GM04504 (cell line): ENCODE measurements around the gene NOL9.
A peak's percentile ranks its signal among the peaks of the same experiment; 100 is the strongest.

Experiments
- DNase-seq: peaks from one replicate; pipeline ENCODE4 v3.0.0-alpha.2; 2012; ENCODE audit warnings: low read depth

Gene NOL9

GRCh38 chr1:6590046-6590445 is 35.7 kb upstream of the NOL9 start:
- no peak for DNase-seq

DNA sequence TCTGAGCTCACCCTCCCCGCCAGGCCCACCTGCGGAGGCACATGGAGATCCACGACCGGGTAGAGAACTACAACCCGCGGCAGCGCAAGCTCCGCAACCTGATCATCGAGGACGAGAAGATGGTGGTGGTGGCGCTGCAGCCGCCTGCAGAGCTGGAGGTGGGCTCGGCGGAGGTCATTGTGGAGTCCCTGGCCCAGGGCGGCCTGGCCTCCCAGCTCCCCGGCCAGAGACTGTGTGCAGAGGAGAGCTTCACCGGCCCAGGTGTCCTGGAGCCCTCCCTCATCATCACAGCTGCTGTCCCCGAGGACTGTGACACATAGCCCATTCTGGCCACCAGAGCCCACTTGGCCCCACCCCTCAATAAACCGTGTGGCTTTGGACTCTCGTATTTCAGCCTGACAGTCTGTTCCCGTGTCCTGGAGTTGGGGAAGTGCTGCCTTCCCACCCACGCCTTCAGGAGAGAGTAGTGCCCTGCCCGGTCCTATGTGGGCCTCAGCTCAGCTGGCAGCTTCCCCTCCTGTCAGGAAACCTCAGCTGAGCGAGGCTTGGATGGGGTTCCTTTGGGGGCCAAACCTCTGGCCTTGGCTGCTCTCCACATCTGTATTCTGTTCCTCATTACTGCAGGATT is 34.7 kb upstream of the NOL9 start:
- DNase-seq = no peak

GRCh38 chr1:6588128-6588892 is 34.0 kb upstream of the NOL9 start:
- no peak for DNase-seq

DNA sequence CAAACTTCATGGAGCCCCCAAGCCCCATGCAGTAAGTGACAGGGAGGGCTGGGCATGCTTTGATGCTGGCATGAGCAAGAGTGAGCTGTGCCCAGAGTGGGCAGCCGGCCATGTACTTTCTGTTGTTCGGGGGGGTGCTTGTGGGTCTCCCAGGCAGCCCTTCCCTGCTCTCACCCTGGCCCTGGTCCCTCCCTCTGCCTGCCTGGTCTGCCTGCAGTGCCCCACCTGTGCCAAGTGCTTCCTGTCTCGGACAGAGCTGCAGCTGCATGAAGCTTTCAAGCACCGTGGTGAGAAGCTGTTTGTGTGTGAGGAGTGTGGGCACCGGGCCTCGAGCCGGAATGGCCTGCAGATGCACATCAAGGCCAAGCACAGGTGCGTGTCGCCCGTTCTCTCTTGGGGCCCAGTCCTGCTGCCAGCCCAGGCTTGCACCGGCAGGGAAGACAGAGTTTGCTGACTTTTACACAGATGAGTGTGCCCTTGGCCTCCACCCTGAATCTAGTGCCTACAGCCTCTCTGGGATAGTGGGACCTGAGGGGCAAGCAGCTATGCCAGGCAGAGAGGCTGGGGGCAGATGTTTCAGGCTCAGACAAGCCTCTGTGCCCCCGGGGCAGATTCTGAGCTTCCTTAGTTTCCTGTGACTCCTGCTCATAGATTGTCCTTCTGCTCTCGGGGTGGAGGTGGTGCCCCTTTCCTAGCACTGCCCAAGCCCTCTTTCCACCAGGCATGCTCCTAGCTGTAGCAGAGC is 33.1 kb upstream of the NOL9 start:
- no peak for DNase-seq

- no peak for DNase-seq
These were observed 32.1 kb upstream of the NOL9 start for GRCh38 chr1:6586404-6586816.

DNA sequence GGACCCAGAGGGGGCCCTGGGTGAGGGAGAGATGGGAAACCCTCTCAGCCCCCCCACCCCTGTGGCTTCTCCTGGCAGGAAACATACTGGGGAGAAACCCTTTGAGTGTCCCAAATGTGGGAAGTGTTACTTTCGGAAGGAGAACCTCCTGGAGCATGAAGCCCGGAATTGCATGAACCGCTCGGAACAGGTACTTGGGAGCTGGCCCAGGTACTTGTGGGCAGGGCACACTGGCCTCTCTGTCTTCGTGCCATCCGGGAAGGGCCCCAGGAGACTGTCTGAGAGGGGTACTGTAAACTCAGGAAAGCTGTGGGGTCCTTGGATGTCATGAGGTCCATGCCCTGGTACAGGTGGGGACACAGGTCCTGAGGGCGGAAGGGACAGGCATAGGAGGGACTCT is 31.5 kb upstream of the NOL9 start:
- no peak for DNase-seq

GRCh38 chr1:6585081-6585722 is 30.9 kb upstream of the NOL9 start:
- no peak for DNase-seq

GRCh38 chr1:6584126-6585080 is 30.1 kb upstream of the NOL9 start:
- DNase-seq = no peak

DNA sequence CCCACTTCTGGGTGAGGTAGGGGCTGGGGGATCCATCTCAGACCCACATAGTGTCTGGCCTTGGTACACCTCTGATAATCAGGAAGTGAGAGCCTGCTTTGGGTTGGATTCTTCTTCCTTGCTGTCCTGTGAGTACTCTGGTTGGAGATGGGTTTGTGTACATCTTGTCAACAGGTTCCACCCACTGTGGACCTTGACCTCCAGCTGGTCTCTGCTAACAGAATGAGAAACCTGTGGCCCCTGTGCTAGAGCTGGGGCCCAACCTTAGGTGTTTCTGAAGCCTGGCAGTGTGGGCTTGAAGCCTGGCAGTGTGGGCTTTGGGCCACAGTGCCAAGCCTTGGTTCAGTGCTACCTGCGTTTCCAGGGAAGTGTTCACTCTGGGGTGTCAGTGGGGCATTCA is 28.1 kb upstream of the NOL9 start:
- no peak for DNase-seq

DNA sequence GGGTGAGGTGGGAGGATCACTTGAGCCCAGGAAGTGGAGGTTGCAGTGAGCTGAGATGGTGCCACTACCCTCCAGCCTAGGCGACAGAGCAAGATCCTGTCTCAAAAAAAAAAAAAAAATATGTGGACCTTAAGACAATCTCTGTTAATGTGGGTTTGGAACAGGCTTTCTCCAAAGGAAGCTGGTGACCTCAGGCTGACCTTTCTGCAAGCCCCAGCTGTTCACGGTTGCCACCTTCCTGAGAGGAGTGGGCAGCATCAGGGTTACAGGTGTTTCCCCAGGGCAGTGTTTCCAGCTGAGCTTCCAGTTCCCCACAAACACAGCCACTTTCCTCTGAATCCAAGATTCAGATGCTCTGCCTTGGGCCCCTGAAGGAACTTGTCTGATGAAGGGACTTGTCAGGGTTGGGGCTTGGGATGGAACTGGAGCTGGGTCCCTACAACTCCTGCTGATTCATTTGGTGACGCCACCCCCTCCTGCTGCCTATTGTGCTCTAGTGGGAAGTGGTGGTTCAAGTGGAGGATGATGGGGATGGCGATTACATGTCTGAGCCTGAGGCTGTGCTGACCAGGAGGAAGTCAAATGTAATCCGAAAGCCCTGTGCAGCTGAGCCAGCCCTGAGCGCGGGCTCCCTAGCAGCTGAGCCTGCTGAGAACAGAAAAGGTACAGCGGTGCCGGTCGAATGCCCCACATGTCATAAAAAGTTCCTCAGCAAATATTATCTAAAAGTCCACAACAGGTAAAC is 27.4 kb upstream of the NOL9 start:
- no peak for DNase-seq

DNA sequence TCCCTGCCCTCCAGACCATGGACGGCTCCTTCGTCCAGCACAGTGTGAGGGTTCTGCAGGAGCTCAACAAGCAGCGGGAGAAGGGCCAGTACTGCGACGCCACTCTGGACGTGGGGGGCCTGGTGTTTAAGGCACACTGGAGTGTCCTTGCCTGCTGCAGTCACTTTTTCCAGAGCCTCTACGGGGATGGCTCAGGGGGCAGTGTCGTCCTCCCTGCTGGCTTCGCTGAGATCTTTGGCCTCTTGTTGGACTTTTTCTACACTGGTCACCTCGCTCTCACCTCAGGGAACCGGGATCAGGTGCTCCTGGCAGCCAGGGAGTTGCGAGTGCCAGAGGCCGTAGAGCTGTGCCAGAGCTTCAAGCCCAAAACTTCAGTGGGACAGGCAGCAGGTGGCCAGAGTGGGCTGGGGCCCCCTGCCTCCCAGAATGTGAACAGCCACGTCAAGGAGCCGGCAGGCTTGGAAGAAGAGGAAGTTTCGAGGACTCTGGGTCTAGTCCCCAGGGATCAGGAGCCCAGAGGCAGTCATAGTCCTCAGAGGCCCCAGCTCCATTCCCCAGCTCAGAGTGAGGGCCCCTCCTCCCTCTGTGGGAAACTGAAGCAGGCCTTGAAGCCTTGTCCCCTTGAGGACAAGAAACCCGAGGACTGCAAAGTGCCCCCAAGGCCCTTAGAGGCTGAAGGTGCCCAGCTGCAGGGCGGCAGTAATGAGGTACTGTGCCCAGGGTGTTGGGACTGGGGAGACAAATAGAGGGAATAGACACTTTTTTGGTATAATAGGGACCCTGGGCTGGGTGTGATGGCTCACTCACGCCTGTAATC is 26.5 kb upstream of the NOL9 start:
- DNase-seq = no peak

DNA sequence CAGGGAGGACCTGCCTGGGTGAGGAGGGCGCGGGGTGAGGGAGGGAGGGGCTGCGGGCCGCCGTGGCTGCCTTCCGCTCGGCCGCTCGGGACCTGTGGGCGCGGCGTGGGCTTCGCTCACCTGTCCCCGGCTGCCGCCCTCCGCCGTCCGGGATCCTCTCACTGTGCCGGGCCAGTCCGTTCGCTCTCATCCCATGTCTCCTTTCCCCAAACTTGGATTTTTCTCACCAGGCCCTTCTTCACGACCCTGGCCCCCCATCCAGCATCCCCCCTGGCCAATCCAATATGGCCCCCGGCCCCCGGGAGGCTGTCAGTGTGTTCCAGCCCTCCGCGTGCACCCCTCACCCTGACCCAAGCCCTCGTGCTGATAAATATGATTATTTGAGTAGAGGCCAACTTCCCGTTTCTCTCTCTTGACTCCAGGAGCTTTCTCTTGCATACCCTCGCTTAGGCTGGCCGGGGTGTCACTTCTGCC is 25.8 kb upstream of the NOL9 start:
- no peak for DNase-seq

DNA sequence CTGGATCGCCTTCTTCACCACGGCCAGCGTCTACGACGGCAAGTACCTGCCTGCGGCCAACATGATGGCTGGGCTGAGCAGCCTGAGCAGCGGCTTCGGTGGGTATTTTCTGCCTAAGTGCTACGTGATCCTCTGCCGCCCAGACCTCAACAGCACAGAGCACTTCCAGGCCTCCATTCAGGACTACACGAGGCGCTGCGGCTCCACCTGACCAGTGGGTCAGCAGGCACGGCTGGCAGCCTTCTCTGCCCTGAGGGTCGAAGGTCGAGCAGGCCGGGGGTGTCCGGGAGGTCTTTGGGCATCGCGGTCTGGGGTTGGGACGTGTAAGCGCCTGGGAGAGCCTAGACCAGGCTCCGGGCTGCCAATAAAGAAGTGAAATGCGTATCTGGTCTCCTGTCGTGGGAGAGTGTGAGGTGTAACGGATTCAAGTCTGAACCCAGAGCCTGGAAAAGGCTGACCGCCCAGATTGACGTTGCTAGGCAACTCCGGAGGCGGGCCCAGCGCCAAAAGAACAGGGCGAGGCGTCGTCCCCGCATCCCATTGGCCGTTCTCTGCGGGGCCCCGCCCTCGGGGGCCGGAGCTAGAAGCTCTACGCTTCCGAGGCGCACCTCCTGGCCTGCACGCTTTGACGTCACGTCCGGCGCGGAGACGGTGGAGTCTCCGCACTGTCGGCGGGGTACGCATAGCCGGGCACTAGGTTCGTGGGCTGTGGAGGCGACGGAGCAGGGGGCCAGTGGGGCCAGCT is 25.2 kb upstream of the NOL9 start, which contains the start of gene ZBTB48:
ZBTB48 (plus strand) TSS at position 621 of the 745 bp plus-strand sequence. CDS start 616 bp downstream, outside the sequence.
- DNase-seq = peak; percentile 96

- no peak for DNase-seq
These were observed 24.5 kb upstream of the NOL9 start for GRCh38 chr1:6578624-6579373.

- no peak for DNase-seq
These were observed 23.7 kb upstream of the NOL9 start for GRCh38 chr1:6577831-6578525.

DNA sequence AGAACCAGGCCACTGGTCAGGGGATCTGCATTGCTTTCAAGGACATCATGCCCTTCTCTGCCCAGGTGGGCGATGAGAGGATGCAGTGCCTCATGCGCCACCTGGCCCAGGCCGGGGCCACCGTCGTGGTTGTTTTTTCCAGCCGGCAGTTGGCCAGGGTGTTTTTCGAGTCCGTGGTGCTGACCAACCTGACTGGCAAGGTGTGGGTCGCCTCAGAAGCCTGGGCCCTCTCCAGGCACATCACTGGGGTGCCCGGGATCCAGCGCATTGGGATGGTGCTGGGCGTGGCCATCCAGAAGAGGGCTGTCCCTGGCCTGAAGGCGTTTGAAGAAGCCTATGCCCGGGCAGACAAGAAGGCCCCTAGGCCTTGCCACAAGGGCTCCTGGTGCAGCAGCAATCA is 20.5 kb upstream of the NOL9 start:
- no peak for DNase-seq

GRCh38 chr1:6574025-6574620 is 19.8 kb upstream of the NOL9 start:
- DNase-seq = no peak
